ENCODE data around the gene PARD6A.

Gene PARD6A

DNA sequence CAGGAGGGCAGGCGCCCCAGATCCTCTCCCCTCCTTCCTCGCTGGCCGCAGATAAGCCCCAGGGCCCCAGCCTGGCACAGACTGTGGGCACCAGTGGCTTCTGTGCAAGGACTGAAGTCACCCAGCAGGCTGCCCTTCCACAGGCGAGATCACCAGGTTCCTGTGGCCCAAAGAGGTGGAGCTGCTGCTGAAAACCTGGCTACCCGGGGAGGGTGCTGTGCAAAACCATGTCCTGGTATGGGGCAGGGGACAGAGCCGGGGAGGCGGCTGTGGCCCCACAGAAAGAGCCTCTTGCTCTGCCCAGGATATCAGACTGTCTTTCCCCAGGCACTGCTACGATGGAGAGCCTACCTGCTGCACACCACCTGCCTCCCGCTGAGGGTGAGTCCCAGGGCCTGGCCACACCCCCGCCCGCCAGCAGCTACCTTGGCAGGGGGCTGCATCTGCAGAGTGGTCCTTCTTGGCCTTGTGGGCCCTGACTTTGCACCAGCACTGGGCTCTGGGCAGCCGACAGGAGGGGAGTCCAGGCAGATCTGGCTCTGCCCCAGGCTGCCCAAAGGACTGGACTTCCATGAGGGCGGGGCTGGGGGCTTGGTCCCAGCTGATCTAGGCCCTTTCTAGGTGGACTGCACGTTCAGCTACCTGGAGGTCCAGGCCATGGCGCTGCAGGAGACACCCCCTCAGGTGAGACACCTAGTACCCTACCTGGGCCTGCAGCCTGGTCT lies 15.2 kb upstream of the PARD6A start:
- H2AFZ ChIP-seq (ENCODE audit: low read depth), result peak overlapping the region; percentile 88
- TF ChIP-seq, protein P1, sequence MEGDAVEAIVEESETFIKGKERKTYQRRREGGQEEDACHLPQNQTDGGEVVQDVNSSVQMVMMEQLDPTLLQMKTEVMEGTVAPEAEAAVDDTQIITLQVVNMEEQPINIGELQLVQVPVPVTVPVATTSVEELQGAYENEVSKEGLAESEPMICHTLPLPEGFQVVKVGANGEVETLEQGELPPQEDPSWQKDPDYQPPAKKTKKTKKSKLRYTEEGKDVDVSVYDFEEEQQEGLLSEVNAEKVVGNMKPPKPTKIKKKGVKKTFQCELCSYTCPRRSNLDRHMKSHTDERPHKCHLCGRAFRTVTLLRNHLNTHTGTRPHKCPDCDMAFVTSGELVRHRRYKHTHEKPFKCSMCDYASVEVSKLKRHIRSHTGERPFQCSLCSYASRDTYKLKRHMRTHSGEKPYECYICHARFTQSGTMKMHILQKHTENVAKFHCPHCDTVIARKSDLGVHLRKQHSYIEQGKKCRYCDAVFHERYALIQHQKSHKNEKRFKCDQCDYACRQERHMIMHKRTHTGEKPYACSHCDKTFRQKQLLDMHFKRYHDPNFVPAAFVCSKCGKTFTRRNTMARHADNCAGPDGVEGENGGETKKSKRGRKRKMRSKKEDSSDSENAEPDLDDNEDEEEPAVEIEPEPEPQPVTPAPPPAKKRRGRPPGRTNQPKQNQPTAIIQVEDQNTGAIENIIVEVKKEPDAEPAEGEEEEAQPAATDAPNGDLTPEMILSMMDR (conservative IDR thresholded peaks at IDR 0.05; ENCODE audit: low read depth, low read length), result no peak
- peak overlapping the region; percentile 96 for H3K9ac ChIP-seq
- H3K4me1 ChIP-seq (ENCODE audit: low read depth, poor library complexity, severe bottlenecking), result peaks cover 12% of the 10 kb centered on the region
- peak overlapping the region; percentile 52 for H3K4me2 ChIP-seq
- peaks cover 10% of the 10 kb centered on the region; the same call in 1 of the 2 replicates for H3K79me2 ChIP-seq (ENCODE audit: insufficient read depth, low read depth)
- no peak overlapping the region for H3K4me3 ChIP-seq (IDR thresholded peaks at IDR 0.05; ENCODE audit: insufficient read depth, low read depth, low read length)
- H3K27me3 ChIP-seq (ENCODE audit: insufficient read depth, low read depth), result no peaks in the 10 kb centered on the region
- no peaks in the 10 kb centered on the region; the same call in 1 of the 2 replicates for H3K36me3 ChIP-seq (ENCODE audit: insufficient read depth)
- H4K20me1 ChIP-seq (ENCODE audit: insufficient read depth), result no peaks in the 10 kb centered on the region
- H3K27ac ChIP-seq, result peak overlapping the region; percentile 87

DNA sequence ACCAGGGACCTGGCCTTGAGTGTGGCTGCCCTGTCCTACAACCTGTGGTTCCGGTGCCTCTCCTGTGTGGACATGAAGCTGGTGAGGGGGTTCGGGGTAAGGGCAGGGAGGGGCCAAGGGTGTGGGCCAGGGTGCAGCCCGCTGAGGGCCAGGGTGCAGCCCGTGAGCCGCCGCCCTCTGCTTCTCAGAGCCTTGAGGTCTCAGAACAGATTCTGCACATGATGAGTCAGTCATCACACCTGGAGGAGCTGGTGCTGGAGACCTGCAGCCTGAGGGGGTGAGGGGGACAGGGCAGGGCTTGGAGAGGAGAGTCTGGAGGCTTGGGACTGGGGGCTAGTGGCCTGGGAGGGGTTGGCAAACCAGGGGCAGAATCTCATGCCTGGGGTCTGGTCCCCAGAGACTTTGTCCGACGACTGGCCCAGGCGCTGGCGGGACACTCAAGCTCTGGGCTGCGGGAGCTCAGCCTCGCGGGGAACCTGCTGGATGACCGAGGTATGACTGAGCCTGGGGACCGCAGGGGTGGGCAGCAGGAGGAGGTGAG lies 13.6 kb upstream of the PARD6A start:
- no peaks in the 10 kb centered on the region for H3K27me3 ChIP-seq (ENCODE audit: insufficient read depth, low read depth)
- H3K4me1 ChIP-seq (ENCODE audit: low read depth, poor library complexity, severe bottlenecking), result peaks cover 12% of the 10 kb centered on the region
- H4K20me1 ChIP-seq (ENCODE audit: insufficient read depth), result no peaks in the 10 kb centered on the region
- TF ChIP-seq, protein P1 (conservative IDR thresholded peaks at IDR 0.05; ENCODE audit: low read depth, low read length), result no peak
- H3K4me2 ChIP-seq, result no peak overlapping the region
- no peaks in the 10 kb centered on the region; the same call in 1 of the 2 replicates for H3K36me3 ChIP-seq (ENCODE audit: insufficient read depth)
- no peak overlapping the region for H3K27ac ChIP-seq
- no peak overlapping the region for H2AFZ ChIP-seq (ENCODE audit: low read depth)
- H3K79me2 ChIP-seq (ENCODE audit: insufficient read depth, low read depth), result peaks cover 10% of the 10 kb centered on the region; the same call in 1 of the 2 replicates
- H3K9ac ChIP-seq, result no peak overlapping the region
- H3K4me3 ChIP-seq (IDR thresholded peaks at IDR 0.05; ENCODE audit: insufficient read depth, low read depth, low read length), result no peak overlapping the region

DNA sequence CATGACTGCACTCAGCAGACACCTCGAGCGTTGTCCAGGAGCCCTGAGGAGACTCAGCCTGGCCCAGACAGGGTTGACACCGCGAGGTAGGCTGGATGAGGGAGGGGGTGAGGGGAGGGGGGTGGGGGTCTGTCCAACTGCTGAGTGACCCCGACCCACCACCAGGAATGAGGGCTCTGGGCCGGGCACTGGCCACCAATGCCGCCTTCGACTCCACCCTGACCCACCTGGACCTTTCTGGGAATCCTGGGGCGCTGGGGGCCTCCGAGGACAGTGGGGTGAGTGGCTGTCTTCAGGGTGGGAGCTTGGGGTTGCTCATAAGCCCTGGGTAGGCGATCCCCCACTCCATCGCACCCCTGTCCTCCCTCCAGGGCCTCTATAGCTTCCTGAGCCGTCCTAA lies 13.1 kb upstream of the PARD6A start:
- TF ChIP-seq, protein P1 (conservative IDR thresholded peaks at IDR 0.05; ENCODE audit: low read depth, low read length), result no peak
- Histone ChIP-seq H2AFZ (ENCODE audit: low read depth) (no peak overlapping the region), H3K4me2 (no peak overlapping the region), H3K27me3 (ENCODE audit: insufficient read depth, low read depth) (no peaks in the 10 kb centered on the region), H3K4me1 (ENCODE audit: low read depth, poor library complexity, severe bottlenecking) (peaks cover 12% of the 10 kb centered on the region), H3K9ac (no peak overlapping the region), H3K4me3 (IDR thresholded peaks at IDR 0.05; ENCODE audit: insufficient read depth, low read depth, low read length) (no peak overlapping the region), H3K79me2 (ENCODE audit: insufficient read depth, low read depth) (peaks cover 10% of the 10 kb centered on the region; the same call in 1 of the 2 replicates), H4K20me1 (ENCODE audit: insufficient read depth) (no peaks in the 10 kb centered on the region), H3K27ac (no peak overlapping the region), H3K36me3 (ENCODE audit: insufficient read depth) (no peaks in the 10 kb centered on the region; the same call in 1 of the 2 replicates)

DNA sequence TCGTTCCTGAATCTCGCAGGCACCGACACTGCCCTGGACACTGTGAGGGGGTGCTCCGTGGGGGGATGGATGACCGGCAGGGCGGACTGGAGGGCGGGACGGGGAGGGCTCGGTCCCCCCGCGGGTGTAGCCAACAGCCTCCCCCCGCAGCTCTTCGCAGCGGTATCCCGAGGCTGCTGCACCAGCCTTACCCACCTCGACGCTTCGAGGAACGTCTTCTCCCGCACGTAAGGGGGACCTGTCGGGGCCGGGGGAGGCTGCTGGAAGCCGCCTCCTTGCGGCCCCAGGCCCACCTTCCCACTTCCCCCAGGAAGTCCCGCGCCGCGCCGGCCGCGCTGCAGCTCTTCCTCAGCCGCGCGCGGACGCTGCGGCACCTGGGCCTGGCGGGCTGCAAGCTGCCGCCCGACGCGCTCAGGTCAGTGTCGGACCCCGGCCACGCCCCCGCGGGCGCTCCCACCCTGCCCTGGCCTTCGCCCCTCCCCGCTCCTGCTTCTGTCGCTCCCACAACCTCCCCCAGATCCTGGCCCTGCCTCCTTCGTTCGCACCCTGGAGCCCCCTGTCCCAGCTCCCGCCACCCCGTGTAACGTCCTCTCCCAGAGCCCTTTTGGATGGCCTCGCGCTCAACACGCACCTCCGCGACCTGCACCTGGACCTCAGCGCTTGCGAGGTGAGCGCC lies 12.5 kb upstream of the PARD6A start:
- Histone ChIP-seq H3K4me3 (IDR thresholded peaks at IDR 0.05; ENCODE audit: insufficient read depth, low read depth, low read length) (no peak overlapping the region), H3K27ac (no peak overlapping the region), H3K36me3 (ENCODE audit: insufficient read depth) (no peaks in the 10 kb centered on the region; the same call in 1 of the 2 replicates), H3K4me2 (no peak overlapping the region), H2AFZ (ENCODE audit: low read depth) (no peak overlapping the region), H3K4me1 (ENCODE audit: low read depth, poor library complexity, severe bottlenecking) (peaks cover 12% of the 10 kb centered on the region), H4K20me1 (ENCODE audit: insufficient read depth) (no peaks in the 10 kb centered on the region), H3K79me2 (ENCODE audit: insufficient read depth, low read depth) (peaks cover 10% of the 10 kb centered on the region; the same call in 1 of the 2 replicates), H3K9ac (no peak overlapping the region), H3K27me3 (ENCODE audit: insufficient read depth, low read depth) (no peaks in the 10 kb centered on the region)
- TF ChIP-seq, protein P1 (conservative IDR thresholded peaks at IDR 0.05; ENCODE audit: low read depth, low read length), result no peak
